ENCODE measurements around the gene RBPJL.
A peak's percentile ranks its signal among the peaks of the same experiment; 100 is the strongest.

RBPJL gene

DNA sequence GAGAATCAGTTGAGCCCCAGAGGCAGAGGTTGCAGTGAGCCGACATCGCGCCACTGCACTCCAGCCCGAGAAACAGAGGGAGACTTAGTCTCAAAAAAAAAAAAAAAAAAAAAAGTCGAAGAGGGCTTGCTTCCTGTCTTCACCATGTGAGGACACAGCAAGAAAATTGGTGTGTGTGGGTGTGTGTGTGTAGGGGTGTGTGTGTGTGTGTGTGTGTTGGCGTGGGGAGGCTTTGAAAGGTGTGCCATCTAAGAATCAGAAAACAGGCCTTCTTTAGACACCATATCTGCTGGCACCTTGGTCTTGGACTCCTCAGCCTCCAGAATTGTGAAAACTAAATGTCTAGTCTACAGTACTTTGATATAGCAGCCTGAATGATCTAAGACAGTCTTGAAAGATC, 6.9 kb upstream of the RBPJL start:
- TF ChIP-seq TSHZ2 (CRISPR knock-in tag; IDR thresholded peaks at IDR 0.05) (no peak), ZFP3 (CRISPR knock-in tag; IDR thresholded peaks at IDR 0.05) (no peak), PPARA (CRISPR knock-in tag; IDR thresholded peaks at IDR 0.05; ENCODE audit: borderline replicate concordance) (no peak)
- no peak for ATAC-seq

DNA sequence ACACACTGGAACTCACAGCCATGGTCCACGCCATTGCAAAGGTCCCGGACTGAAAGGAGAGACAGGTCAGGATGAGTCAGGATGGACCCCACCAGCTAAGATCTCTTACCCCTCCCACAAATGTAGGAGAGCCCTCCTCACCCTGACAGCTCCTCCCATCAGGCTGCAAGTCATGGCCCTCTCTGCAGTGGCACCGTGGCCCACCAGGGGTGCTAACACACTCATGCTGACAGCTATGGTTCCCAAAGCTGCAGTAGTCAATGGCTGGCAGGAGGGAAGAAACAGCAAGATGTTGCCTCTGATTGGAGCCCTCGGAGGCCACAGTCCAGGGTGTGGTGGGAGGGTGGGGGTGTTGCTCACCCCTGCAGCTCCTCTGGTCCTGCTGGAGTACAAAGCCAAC, 5.7 kb upstream of the RBPJL start:
- ATAC-seq = peak; percentile 98
- no peak for TF ChIP-seq ZC3H10 (CRISPR knock-in tag; IDR thresholded peaks at IDR 0.05)
- TF ChIP-seq CSRNP3 (CRISPR knock-in tag; IDR thresholded peaks at IDR 0.05) = no peak
- TF ChIP-seq GLIS3 (CRISPR knock-in tag; IDR thresholded peaks at IDR 0.05) = no peak
- no peak for TF ChIP-seq ZNF70 (CRISPR knock-in tag; IDR thresholded peaks at IDR 0.05)
- TF ChIP-seq BACH2 (CRISPR knock-in tag; IDR thresholded peaks at IDR 0.05; ENCODE audit: borderline replicate concordance) = no peak

GRCh38 chr20:45301824-45302271, 4.8 kb upstream of the RBPJL start:
- no peak for TF ChIP-seq SNAI2 (CRISPR knock-in tag; IDR thresholded peaks at IDR 0.05)
- no peak for TF ChIP-seq CSDC2 (CRISPR knock-in tag; IDR thresholded peaks at IDR 0.05)
- TF ChIP-seq ZNF70 (CRISPR knock-in tag; IDR thresholded peaks at IDR 0.05) = no peak
- TF ChIP-seq ISL1 (CRISPR knock-in tag; IDR thresholded peaks at IDR 0.05) = no peak
- TF ChIP-seq TOX (CRISPR knock-in tag; IDR thresholded peaks at IDR 0.05; ENCODE audit: borderline replicate concordance) = no peak
- TF ChIP-seq, protein P1, sequence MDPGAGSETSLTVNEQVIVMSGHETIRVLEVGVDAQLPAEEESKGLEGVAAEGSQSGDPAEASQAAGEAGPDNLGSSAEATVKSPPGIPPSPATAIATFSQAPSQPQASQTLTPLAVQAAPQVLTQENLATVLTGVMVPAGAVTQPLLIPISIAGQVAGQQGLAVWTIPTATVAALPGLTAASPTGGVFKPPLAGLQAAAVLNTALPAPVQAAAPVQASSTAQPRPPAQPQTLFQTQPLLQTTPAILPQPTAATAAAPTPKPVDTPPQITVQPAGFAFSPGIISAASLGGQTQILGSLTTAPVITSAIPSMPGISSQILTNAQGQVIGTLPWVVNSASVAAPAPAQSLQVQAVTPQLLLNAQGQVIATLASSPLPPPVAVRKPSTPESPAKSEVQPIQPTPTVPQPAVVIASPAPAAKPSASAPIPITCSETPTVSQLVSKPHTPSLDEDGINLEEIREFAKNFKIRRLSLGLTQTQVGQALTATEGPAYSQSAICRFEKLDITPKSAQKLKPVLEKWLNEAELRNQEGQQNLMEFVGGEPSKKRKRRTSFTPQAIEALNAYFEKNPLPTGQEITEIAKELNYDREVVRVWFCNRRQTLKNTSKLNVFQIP (CRISPR knock-in tag; IDR thresholded peaks at IDR 0.05; ENCODE audit: borderline replicate concordance, low read depth) = no peak
- ATAC-seq = no peak

DNA sequence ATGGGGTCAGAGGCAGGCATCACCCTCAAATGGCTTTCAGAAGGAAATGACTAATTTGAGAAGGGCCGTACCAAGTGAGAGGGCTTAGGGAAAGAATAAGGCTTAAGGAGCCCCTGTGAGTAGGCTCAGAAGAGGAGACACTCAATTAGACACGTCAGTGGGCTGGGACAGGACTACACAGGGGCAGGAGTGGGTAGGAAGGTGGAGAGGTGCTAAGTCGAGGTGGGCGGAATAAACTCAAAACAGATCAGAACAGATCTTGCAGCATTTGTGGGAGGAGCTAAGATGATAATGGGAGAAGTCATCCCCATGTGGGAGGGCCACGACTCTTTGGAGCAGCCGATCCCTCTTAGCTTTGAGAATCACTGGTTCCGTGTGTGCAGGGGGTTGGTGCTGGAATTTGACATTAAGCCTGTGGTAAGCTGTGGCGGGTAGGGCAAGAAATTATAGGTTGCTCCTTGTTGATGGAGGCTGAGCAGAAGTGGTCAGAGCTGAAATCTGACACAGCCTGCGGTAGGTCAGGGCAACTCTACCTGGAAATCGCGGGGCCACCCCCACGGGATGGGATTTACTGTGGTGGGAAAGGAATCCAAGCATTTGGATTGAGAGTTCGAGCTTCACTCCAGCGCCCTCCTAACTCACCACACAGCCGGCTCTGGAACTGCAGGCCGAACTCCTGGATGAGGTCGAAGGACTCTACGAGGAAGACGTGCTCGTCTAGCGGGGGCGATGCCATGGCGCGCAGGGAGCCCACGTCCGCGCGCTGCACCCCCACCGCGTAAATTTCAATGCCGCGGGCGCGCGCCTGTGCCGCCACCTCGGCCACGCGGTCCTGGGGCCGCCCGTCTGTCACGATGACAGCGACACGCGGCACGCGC, 2.8 kb upstream of the RBPJL start:
- TF ChIP-seq ISL1 (CRISPR knock-in tag; IDR thresholded peaks at IDR 0.05) = no peak
- TF ChIP-seq, protein P2, sequence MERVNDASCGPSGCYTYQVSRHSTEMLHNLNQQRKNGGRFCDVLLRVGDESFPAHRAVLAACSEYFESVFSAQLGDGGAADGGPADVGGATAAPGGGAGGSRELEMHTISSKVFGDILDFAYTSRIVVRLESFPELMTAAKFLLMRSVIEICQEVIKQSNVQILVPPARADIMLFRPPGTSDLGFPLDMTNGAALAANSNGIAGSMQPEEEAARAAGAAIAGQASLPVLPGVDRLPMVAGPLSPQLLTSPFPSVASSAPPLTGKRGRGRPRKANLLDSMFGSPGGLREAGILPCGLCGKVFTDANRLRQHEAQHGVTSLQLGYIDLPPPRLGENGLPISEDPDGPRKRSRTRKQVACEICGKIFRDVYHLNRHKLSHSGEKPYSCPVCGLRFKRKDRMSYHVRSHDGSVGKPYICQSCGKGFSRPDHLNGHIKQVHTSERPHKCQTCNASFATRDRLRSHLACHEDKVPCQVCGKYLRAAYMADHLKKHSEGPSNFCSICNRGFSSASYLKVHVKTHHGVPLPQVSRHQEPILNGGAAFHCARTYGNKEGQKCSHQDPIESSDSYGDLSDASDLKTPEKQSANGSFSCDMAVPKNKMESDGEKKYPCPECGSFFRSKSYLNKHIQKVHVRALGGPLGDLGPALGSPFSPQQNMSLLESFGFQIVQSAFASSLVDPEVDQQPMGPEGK (CRISPR knock-in tag; IDR thresholded peaks at IDR 0.05; ENCODE audit: borderline replicate concordance) = no peak
- TF ChIP-seq, protein P1 (CRISPR knock-in tag; IDR thresholded peaks at IDR 0.05; ENCODE audit: borderline replicate concordance, low read depth) = no peak
- TF ChIP-seq ZC3H10 (CRISPR knock-in tag; IDR thresholded peaks at IDR 0.05) = no peak
- TF ChIP-seq ZNF565 (CRISPR knock-in tag; conservative IDR thresholded peaks at IDR 0.05; ENCODE audit: low read depth) = no peak
- TF ChIP-seq CREB5 (CRISPR knock-in tag; IDR thresholded peaks at IDR 0.05; ENCODE audit: low read depth) = no peak
- TF ChIP-seq ARNTL (CRISPR knock-in tag; IDR thresholded peaks at IDR 0.05; ENCODE audit: borderline replicate concordance, low read depth) = no peak
- TF ChIP-seq ZNF8 (CRISPR knock-in tag; IDR thresholded peaks at IDR 0.05) = no peak
- no peak for TF ChIP-seq RARB (CRISPR knock-in tag; IDR thresholded peaks at IDR 0.05)
- no peak for ATAC-seq

Data from SK-N-SH treated with all-trans-retinoic acid at 6 μM for 48 hours (cell line).